Hepatocyte (in vitro differentiated cells): ENCODE results near the gene EEPD1. TPM values are rescaled to one million over a fixed set of nuclear protein-coding genes. Genes with fewer than 3 reads are reported as not detected.

Source experiments
- DNase-seq: peaks from one replicate; pipeline ENCODE4 v3.0.0-alpha.2; 2016; ENCODE audit warnings: low spot score
- H2AFZ ChIP-seq: fragments of 200-600 bp; sonication (generic); 2 replicates; pipeline ENCODE4 v1.6.0; 2016; ENCODE audit warnings: antibody characterized with exemption, mild to moderate bottlenecking
- H3K27ac ChIP-seq: fragments of 200-600 bp; sonication (generic); 2 replicates; pipeline ENCODE4 v1.5.1; 2016; ENCODE audit warnings: mild to moderate bottlenecking
- H3K27me3 ChIP-seq: fragments of 200-600 bp; sonication (generic); 2 replicates; pipeline ENCODE4 v1.6.1; 2016
- H3K36me3 ChIP-seq: fragments of 200-600 bp; sonication (generic); replicated peaks from 2 replicates; pipeline ENCODE4 v1.5.1; 2016; ENCODE audit warnings: low read depth; ENCODE audit not compliant: insufficient read depth
- H3K4me1 ChIP-seq: fragments of 200-600 bp; sonication (generic); 2 replicates; pipeline ENCODE4 v1.5.1; 2016; ENCODE audit warnings: mild to moderate bottlenecking, moderate library complexity; ENCODE audit not compliant: insufficient read depth
- H3K4me2 ChIP-seq: fragments of 200-600 bp; sonication (generic); 2 replicates; pipeline ENCODE4 v1.6.0; 2016
- H3K4me3 ChIP-seq: fragments of 200-600 bp; sonication (generic); 2 replicates; pipeline ENCODE4 v1.5.1; 2016; ENCODE audit warnings: mild to moderate bottlenecking
- H3K79me2 ChIP-seq: fragments of 200-600 bp; sonication (generic); 2 replicates; pipeline ENCODE4 v1.6.0; 2017; ENCODE audit warnings: mild to moderate bottlenecking
- H3K9me2 ChIP-seq: fragments of 200-600 bp; sonication (generic); replicated peaks from 2 replicates; pipeline ENCODE4 v1.6.0; 2017; ENCODE audit warnings: mild to moderate bottlenecking; ENCODE audit not compliant: insufficient read depth
- H3K9me3 ChIP-seq: fragments of 200-600 bp; sonication (generic); 2 replicates; pipeline ENCODE4 v1.5.1; 2016; ENCODE audit warnings: low read depth, mild to moderate bottlenecking
- H4K20me1 ChIP-seq: fragments of 200-600 bp; sonication (generic); 2 replicates; pipeline ENCODE4 v1.6.0; 2016; ENCODE audit warnings: mild to moderate bottlenecking; ENCODE audit not compliant: insufficient read depth, poor library complexity, severe bottlenecking
- EZH2 ChIP-seq: fragments of 200-600 bp; sonication (generic); IDR thresholded peaks from 2 replicates; pipeline ENCODE4 v1.6.1; 2016; ENCODE audit warnings: antibody characterized with exemption, mild to moderate bottlenecking, borderline replicate concordance
- EZH2phosphoT487 ChIP-seq: fragments of 200-600 bp; sonication (generic); IDR thresholded peaks from one replicate; pipeline ENCODE4 v1.6.1; 2018; ENCODE audit warnings: antibody characterized with exemption, mild to moderate bottlenecking, low read depth, moderate library complexity; ENCODE audit not compliant: unreplicated experiment, severe bottlenecking
- WGBS: methylation state at CpG from one replicate; pipeline ENCODE4 v1.1.6; 2016; ENCODE audit warnings: low lambda C conversion rate; ENCODE audit errors: missing lambda C conversion rate; 5-methylcytosine and 5-hydroxymethylcytosine counted together
- polyA plus RNA-seq: library from polyadenylated mRNA; unstranded; fragments of >200 nt; fragmentation: Nextera tagmentation; extraction: Ambion mirVana; gene quantifications from 2 replicates; pipeline ENCODE4 v1.2.1, GENCODE V29; 2016
- total RNA-seq: library from RNA; depleted of rRNA; stranded (reverse); fragments of >200 nt; gene quantifications from 2 replicates; pipeline ENCODE4 v1.2.3, GENCODE V29; 2014
- TF ChIP-seq, protein P1 (sequence below): fragments of 200-600 bp; sonication (generic); IDR thresholded peaks from 2 replicates; pipeline ENCODE4 v1.5.1; 2016; ENCODE audit warnings: antibody characterized with exemption, mild to moderate bottlenecking; ENCODE audit not compliant: poor library complexity

The EEPD1 gene
- total and polyA plus RNA-seq, 2 experiments from 2014 or later = 7.7 to 14.2 TPM

DNA sequence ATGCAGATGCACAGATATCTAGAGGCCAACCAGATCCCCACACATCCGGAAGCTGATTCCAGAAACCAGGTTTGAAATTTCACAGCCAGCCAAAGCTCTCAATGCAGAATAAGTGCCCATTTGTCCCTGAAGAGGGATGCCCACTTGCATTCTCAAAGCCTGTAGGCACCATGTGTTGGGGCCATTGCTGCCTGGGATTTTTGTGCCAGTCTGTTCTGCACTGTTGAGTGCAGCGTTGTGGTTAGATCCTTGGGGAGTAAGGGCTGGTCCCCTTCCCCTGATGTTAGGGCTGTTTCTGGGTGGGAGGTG lies 62.4 kb downstream of the EEPD1 start:
- peak overlapping the region; percentile 90 for H3K27ac ChIP-seq
- H3K9me3 ChIP-seq = no peaks in the 10 kb centered on the region
- H3K4me1 ChIP-seq = peaks cover 31% of the 10 kb centered on the region
- H3K4me3 ChIP-seq = no peak overlapping the region
- H3K27me3 ChIP-seq = no peaks in the 10 kb centered on the region
- no peaks in the 10 kb centered on the region for H4K20me1 ChIP-seq
- 48% methylated on average over 2 of the region's 2 CpGs for WGBS
- TF ChIP-seq EZH2phosphoT487 (no peak), EZH2 (no peak)
- TF ChIP-seq, protein P1, sequence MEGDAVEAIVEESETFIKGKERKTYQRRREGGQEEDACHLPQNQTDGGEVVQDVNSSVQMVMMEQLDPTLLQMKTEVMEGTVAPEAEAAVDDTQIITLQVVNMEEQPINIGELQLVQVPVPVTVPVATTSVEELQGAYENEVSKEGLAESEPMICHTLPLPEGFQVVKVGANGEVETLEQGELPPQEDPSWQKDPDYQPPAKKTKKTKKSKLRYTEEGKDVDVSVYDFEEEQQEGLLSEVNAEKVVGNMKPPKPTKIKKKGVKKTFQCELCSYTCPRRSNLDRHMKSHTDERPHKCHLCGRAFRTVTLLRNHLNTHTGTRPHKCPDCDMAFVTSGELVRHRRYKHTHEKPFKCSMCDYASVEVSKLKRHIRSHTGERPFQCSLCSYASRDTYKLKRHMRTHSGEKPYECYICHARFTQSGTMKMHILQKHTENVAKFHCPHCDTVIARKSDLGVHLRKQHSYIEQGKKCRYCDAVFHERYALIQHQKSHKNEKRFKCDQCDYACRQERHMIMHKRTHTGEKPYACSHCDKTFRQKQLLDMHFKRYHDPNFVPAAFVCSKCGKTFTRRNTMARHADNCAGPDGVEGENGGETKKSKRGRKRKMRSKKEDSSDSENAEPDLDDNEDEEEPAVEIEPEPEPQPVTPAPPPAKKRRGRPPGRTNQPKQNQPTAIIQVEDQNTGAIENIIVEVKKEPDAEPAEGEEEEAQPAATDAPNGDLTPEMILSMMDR = no peak
- H3K9me2 ChIP-seq = no peaks in the 10 kb centered on the region
- no peak for DNase-seq
- H2AFZ ChIP-seq = no peak overlapping the region
- H3K4me2 ChIP-seq = peak overlapping the region; percentile 64
- peaks cover 45% of the 10 kb centered on the region for H3K79me2 ChIP-seq
- H3K36me3 ChIP-seq = no peaks in the 10 kb centered on the region

GRCh38 chr7:36216063-36216684 lies 63.1 kb downstream of the EEPD1 start:
- Histone ChIP-seq H3K4me1 (peaks cover 31% of the 10 kb centered on the region), H3K36me3 (no peaks in the 10 kb centered on the region), H3K27ac (peak overlapping the region; percentile 90), H2AFZ (no peak overlapping the region), H3K79me2 (peaks cover 38% of the 10 kb centered on the region), H3K9me2 (no peaks in the 10 kb centered on the region), H3K9me3 (no peaks in the 10 kb centered on the region), H3K4me3 (no peak overlapping the region), H3K4me2 (peak overlapping the region; percentile 64), H4K20me1 (no peaks in the 10 kb centered on the region), H3K27me3 (no peaks in the 10 kb centered on the region)
- 61% methylated on average over 4 of the region's 4 CpGs for WGBS
- peak; percentile 30 for DNase-seq
- TF ChIP-seq, protein P1 = no peak
- TF ChIP-seq EZH2 (no peak), EZH2phosphoT487 (no peak)

DNA sequence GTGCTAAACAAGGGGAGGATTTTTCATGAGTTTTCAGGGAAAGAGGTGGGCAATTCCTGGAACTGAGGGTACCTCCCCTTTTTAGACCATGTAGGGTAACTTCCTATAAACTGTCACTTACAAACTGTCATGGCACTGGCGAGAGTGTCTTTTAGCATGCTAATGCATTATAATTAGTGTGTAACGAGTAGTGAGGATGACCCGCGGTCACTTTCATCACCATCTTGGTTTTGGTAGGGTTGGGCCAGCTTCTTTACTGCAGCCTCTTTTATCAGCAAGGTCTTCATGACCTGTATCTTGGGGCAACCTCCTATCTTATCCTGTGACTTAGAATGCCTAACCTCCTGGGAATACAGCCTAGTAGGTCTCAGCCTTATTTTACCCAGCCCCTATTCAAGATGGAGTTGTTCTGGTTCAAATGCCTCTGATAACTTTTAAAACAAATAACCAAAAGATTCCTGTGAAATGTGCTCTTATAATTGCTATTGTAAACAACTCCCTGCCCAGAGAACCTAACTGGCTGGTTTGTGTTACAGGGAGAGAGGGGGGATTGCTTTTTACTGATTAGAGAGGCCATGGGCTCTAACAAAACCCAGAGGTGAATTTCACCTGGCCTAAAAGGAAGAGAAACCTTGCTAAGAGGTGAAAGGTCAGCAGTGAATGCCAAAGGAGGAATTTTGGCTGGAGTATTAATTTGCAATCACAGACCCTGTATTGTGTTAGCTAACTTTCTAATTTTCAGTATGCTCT lies 64.3 kb downstream of the EEPD1 start:
- no peak overlapping the region for H2AFZ ChIP-seq
- 84% methylated on average over 4 of the region's 4 CpGs for WGBS
- no peaks in the 10 kb centered on the region for H3K36me3 ChIP-seq
- no peaks in the 10 kb centered on the region for H3K9me2 ChIP-seq
- H3K9me3 ChIP-seq = no peaks in the 10 kb centered on the region
- peaks cover 31% of the 10 kb centered on the region for H3K4me1 ChIP-seq
- H3K27me3 ChIP-seq = no peaks in the 10 kb centered on the region
- H3K27ac ChIP-seq = no peak overlapping the region
- H3K4me3 ChIP-seq = no peak overlapping the region
- DNase-seq = no peak
- no peaks in the 10 kb centered on the region for H4K20me1 ChIP-seq
- TF ChIP-seq EZH2phosphoT487 = no peak
- TF ChIP-seq EZH2 = no peak
- TF ChIP-seq, protein P1 = no peak
- no peak overlapping the region for H3K4me2 ChIP-seq
- peaks cover 26% of the 10 kb centered on the region for H3K79me2 ChIP-seq
